Esophagus (tissue), 2 donors: ENCODE data around the gene RCBTB2. TPM values are rescaled to one million over a fixed set of nuclear protein-coding genes. Genes with fewer than 3 reads are reported as not detected.

Experiments
- H3K27ac ChIP-seq, 2 donors: one replicate each; pipeline ENCODE4 v1.5.1; 2013; ENCODE audit warnings: low read depth in 2 of 2, mild to moderate bottlenecking in 2 of 2, inconsistent platforms in 1 of 2, low read length in 1 of 2, moderate library complexity in 1 of 2
- H3K27me3 ChIP-seq, 2 donors: one replicate each; pipeline ENCODE4 v1.6.1; 2013; ENCODE audit warnings: low read length in 2 of 2, control low read depth in 1 of 2, mild to moderate bottlenecking in 1 of 2; ENCODE audit not compliant: insufficient read depth in 2 of 2, control insufficient read depth in 1 of 2
- H3K36me3 ChIP-seq, 2 donors: one replicate each; pipeline ENCODE4 v1.6.1; 2013; ENCODE audit warnings: low read length in 1 of 2; ENCODE audit not compliant: control insufficient read depth in 2 of 2, insufficient read depth in 2 of 2
- H3K4me1 ChIP-seq, 2 donors: one replicate each; pipeline ENCODE4 v1.6.1; 2013; ENCODE audit warnings: low read length in 1 of 2; ENCODE audit not compliant: control insufficient read depth in 2 of 2, insufficient read depth in 2 of 2
- H3K4me3 ChIP-seq, 2 donors: one replicate each; pipeline ENCODE4 v1.5.1; 2013; ENCODE audit warnings: low read length in 2 of 2, mild to moderate bottlenecking in 2 of 2, low read depth in 1 of 2, moderate library complexity in 1 of 2
- H3K9me3 ChIP-seq, 2 donors: one replicate each; pipeline ENCODE4 v1.6.1; 2013; ENCODE audit warnings: mild to moderate bottlenecking in 2 of 2, low read depth in 1 of 2, low read length in 1 of 2, moderate library complexity in 1 of 2; ENCODE audit not compliant: control insufficient read depth in 2 of 2, insufficient read depth in 1 of 2
- WGBS, 2 donors: extraction: QIAGEN DNeasy Blood & Tissue Kit; methylation state at CpG; one replicate each; pipeline ENCODE4 v1.1.7; 2013; 5-methylcytosine and 5-hydroxymethylcytosine counted together
- polyA plus RNA-seq, 2 donors: library from polyadenylated mRNA; stranded (reverse); fragments of 200-250 nt; gene quantifications; one replicate each; pipeline ENCODE4 v1.2.3, GENCODE V29; 2013
- donor health status: healthy with polysubstance abuse.
- donor health status: Bipolar disorder and iron deficiency.

RCBTB2 gene
- polyA plus RNA-seq, 2 donors = 8.7 to 15.0 TPM

GRCh38 chr13:48574041-48574796 is 41.3 kb upstream of the RCBTB2 start:
- no peak overlapping the region for H3K4me3 ChIP-seq
- H3K27ac ChIP-seq = peak overlapping the region; percentile 27 to 52
- H3K36me3 ChIP-seq = no peaks in the 10 kb centered on the region
- WGBS, 2 donors = 89 to 90% methylated on average over 5 of the region's 5 CpGs
- peaks cover 7 to 18% of the 10 kb centered on the region in 2 donors for H3K4me1 ChIP-seq
- no peaks in the 10 kb centered on the region for H3K9me3 ChIP-seq
- no peaks in the 10 kb centered on the region for H3K27me3 ChIP-seq

GRCh38 chr13:48573213-48574007 is 40.5 kb upstream of the RCBTB2 start:
- Histone ChIP-seq H3K4me1 (peaks cover 9 to 18% of the 10 kb centered on the region in 2 donors), H3K27ac (peak overlapping the region; percentile 49 to 64), H3K36me3 (no peaks in the 10 kb centered on the region), H3K9me3 (no peaks in the 10 kb centered on the region), H3K4me3 (no peak overlapping the region), H3K27me3 (no peaks in the 10 kb centered on the region)
- WGBS, 2 donors = 69 to 73% methylated on average over 7 of the region's 7 CpGs

- 27 to 35% methylated on average over 9 of the region's 9 CpGs for WGBS, 2 donors
- Histone ChIP-seq H3K27ac (peak overlapping the region; percentile 28 to 83), H3K4me1 (peaks cover 9 to 16% of the 10 kb centered on the region in 2 donors), H3K9me3 (no peaks in the 10 kb centered on the region), H3K4me3 (no peak overlapping the region), H3K36me3 (no peaks in the 10 kb centered on the region), H3K27me3 (no peaks in the 10 kb centered on the region)
Observed at GRCh38 chr13:48571126-48571913, 38.4 kb upstream of the RCBTB2 start.

GRCh38 chr13:48570216-48570828 is 37.4 kb upstream of the RCBTB2 start:
- Histone ChIP-seq H3K4me1 (peaks cover 9 to 16% of the 10 kb centered on the region in 2 donors), H3K9me3 (no peaks in the 10 kb centered on the region), H3K27ac (peak overlapping the region; percentile 7 to 97), H3K27me3 (no peaks in the 10 kb centered on the region), H3K36me3 (no peaks in the 10 kb centered on the region), H3K4me3 (no peak overlapping the region)
- WGBS, 2 donors = 82 to 87% methylated on average over 8 of the region's 8 CpGs

- peak overlapping the region; percentile 93 to 97 for H3K27ac ChIP-seq
- no peak overlapping the region for H3K4me3 ChIP-seq
- H3K9me3 ChIP-seq = no peaks in the 10 kb centered on the region
- H3K27me3 ChIP-seq = no peaks in the 10 kb centered on the region
- H3K4me1 ChIP-seq = peaks cover 9 to 16% of the 10 kb centered on the region in 2 donors
- H3K36me3 ChIP-seq = no peaks in the 10 kb centered on the region
- 80 to 86% methylated on average over 8 of the region's 8 CpGs for WGBS, 2 donors
Observed at GRCh38 chr13:48569104-48569666, 36.3 kb upstream of the RCBTB2 start.

- Histone ChIP-seq H3K27ac (peak overlapping the region; percentile 93 to 97), H3K36me3 (no peaks in the 10 kb centered on the region), H3K4me1 (peaks cover 9 to 13% of the 10 kb centered on the region in 2 donors), H3K4me3 (no peak overlapping the region), H3K27me3 (no peaks in the 10 kb centered on the region), H3K9me3 (no peaks in the 10 kb centered on the region)
- 37 to 48% methylated on average over 6 of the region's 6 CpGs for WGBS, 2 donors
Observed at GRCh38 chr13:48568370-48569103, 35.7 kb upstream of the RCBTB2 start.

GRCh38 chr13:48567515-48568369 is 34.9 kb upstream of the RCBTB2 start:
- Histone ChIP-seq H3K27ac (peak overlapping the region; percentile 90 to 93), H3K27me3 (no peaks in the 10 kb centered on the region), H3K36me3 (no peaks in the 10 kb centered on the region), H3K9me3 (no peaks in the 10 kb centered on the region), H3K4me1 (peaks cover 7 to 13% of the 10 kb centered on the region in 2 donors), H3K4me3 (no peak overlapping the region)
- WGBS, 2 donors = 16 to 21% methylated on average over 6 of the region's 6 CpGs

GRCh38 chr13:48564056-48564455 is 31.2 kb upstream of the RCBTB2 start:
- no peaks in the 10 kb centered on the region for H3K9me3 ChIP-seq
- no peaks in the 10 kb centered on the region for H3K27me3 ChIP-seq
- peaks cover 2 to 3% of the 10 kb centered on the region in 2 donors for H3K4me1 ChIP-seq
- no peak overlapping the region for H3K4me3 ChIP-seq
- H3K36me3 ChIP-seq = no peaks in the 10 kb centered on the region
- H3K27ac ChIP-seq = no peak overlapping the region
- 39 to 51% methylated on average over 3 of the region's 3 CpGs for WGBS, 2 donors
